ENCODE measurements around the gene TYROBP.
A peak's percentile ranks its signal among the peaks of the same experiment; 100 is the strongest.
"Not testable (repeated sequence)": the region's sequence is repeated elsewhere in the genome, so short reads cannot be mapped to it uniquely, and the experiment has no call there.

The TYROBP gene

DNA sequence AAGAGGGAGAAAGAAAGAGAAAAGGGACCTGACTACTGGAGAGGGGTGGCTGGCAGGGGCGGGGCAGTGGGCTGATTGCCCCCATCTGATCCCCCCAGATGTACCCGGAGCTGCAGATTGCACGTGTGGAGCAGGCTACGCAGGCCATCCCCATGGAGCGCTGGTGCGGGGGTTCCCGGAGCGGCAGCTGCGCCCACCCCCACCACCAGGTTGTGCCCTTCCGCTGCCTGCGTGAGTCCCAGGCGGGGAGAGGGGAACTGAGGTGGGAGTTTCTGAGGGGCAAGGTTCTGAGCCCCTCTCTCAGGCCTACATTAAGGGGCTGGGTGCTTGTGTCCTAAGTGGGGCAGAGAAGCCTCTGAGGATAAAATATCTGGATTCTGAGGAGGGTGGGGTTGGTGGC is 37.3 kb downstream of the TYROBP start:
- no peak overlapping the region for H3K4me3 ChIP-seq (ENCODE audit: low read length)
- no peak for DNase-seq (ENCODE audit: low read depth)
- TF ChIP-seq, protein P1, sequence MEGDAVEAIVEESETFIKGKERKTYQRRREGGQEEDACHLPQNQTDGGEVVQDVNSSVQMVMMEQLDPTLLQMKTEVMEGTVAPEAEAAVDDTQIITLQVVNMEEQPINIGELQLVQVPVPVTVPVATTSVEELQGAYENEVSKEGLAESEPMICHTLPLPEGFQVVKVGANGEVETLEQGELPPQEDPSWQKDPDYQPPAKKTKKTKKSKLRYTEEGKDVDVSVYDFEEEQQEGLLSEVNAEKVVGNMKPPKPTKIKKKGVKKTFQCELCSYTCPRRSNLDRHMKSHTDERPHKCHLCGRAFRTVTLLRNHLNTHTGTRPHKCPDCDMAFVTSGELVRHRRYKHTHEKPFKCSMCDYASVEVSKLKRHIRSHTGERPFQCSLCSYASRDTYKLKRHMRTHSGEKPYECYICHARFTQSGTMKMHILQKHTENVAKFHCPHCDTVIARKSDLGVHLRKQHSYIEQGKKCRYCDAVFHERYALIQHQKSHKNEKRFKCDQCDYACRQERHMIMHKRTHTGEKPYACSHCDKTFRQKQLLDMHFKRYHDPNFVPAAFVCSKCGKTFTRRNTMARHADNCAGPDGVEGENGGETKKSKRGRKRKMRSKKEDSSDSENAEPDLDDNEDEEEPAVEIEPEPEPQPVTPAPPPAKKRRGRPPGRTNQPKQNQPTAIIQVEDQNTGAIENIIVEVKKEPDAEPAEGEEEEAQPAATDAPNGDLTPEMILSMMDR (IDR thresholded peaks at IDR 0.05; ENCODE audit: insufficient read depth, low read depth, low read length, missing control alignments), result no peak

DNA sequence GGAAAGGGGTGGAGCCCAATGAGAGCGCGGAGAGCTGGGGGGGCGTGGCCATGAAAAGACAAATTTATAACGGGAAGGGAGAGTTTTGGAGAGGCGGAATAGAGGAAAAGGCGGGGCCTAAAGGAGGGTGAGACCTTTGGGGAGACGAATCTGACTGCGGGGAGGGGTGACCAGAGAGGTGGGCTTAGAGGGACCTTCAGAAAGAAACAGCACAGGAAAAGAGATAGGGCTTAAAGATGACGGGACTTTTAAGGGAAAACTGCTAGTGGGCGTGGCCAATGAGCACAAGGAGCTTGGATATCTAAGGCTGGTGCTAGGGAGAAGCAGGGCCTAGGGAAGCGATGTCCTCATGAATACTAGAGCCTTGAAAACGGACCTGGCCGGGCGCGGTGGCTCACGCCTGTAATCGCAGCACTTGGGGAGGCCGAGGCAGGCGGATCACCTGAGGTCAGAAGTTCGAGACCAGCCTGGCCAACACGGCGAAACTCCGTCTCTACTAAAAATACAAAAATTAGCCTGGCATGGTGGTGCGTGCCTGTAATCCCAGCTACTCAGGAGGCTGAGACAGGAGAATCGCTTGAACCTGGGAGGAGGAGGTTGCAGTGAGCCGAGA is 37.9 kb downstream of the TYROBP start:
- DNase-seq (ENCODE audit: low read depth); H3K4me3 ChIP-seq (ENCODE audit: low read length): not testable (repeated sequence)

DNA sequence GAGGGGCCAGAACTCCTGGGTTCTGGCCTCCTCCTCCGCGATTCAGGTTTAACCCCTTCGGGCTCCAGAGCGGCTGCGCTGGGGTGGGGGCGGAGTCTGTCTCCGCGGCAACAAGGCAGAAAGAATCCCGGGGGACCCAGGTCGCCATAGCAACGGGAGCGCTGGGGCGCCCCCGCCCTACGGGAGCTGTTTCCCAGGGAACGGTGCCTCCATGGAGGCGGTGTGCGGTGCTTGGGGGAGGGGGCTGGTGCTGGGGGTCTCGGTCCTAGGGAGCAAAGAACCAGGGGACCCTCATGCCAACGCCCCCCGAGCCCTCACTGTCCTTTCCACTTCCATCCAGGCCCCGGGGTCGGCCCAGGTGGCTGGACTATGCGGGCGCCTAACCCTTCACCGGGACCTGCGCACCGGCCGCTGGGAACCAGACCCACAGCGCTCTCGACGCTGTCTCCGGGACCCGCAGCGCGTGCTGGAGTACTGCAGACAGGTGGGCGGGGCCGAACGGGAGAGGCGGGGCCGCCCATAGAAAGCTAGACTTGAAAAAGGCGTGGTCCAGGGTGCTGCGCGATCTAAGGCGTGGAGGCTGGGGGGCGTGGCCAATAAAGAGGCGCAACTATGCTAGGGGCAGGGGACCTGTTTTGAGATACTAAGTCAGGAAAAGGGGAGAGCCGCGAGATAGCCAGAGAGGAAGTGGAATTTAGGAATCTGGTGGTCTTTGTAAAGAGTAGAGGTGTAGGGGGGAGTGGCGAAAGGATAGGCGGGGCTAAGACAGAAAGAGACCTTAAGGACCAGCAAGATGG is 38.6 kb downstream of the TYROBP start:
- TF ChIP-seq, protein P1 (IDR thresholded peaks at IDR 0.05; ENCODE audit: insufficient read depth, low read depth, low read length, missing control alignments), result no peak
- no peak overlapping the region for H3K4me3 ChIP-seq (ENCODE audit: low read length)
- DNase-seq (ENCODE audit: low read depth), result peak; percentile 78

DNA sequence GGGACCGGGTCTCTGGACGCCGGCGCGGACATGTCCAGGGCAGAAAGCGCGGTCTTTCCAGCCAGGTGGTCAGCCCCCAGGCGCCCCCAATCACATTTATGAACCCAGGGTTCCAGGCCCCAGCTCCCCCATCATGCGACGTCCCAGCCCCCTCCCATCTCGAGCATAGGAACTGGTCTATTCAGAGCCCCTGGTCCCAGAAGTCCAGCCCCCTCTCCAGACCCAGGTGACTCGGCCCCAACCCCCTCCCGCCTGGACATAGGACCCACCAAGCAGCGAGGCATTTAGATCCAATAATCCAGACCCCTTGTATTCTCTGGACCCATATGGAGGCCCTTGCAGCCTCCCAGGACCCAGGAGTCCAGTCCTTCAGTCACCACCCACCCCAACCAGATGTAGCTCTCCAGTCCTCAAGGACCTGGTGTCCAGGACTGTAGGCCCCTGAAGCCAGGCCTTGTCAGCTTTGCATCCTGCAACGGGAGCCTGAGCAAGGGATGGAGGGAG is 39.2 kb downstream of the TYROBP start:
- no peak for DNase-seq (ENCODE audit: low read depth)
- H3K4me3 ChIP-seq (ENCODE audit: low read length), result no peak overlapping the region
- TF ChIP-seq, protein P1 (IDR thresholded peaks at IDR 0.05; ENCODE audit: insufficient read depth, low read depth, low read length, missing control alignments), result no peak

DNA sequence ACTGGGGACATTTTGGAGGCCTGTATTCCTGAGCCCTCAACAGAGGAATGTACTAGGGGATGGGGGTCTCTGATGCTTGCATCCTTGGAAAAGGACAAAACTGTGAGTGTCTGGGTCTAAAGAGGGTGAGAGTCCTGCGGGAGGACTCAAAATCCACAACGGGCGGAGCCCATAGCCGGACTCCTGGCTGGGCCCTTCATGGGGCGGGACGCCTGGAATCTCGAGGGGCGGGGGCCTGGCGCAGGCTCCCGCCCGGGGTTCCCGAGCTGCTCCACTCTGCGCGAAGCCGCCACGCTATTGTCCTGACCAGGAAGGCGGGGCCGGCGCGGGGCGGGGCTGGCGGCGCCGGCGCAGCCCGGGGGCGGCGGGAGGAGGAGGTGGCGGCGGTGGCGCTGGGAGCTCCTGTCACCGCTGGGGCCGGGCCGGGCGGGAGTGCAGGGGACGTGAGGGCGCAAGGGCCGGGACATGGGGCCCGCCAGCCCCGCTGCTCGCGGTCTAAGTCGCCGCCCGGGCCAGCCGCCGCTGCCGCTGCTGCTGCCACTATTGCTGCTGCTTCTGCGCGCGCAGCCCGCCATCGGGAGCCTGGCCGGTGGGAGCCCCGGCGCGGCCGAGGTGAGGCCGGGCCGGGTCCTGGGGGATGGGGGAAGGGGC is 39.8 kb downstream of the TYROBP start, which contains the start of gene APLP1:
Gene APLP1, plus strand, starts transcription at position 403 of the 651 bp plus-strand sequence. Its CDS starts 63 bp downstream, at position 466.
- TF ChIP-seq, protein P1 (IDR thresholded peaks at IDR 0.05; ENCODE audit: insufficient read depth, low read depth, low read length, missing control alignments), result no peak
- no peak within 1 kb of the TSS for H3K4me3 ChIP-seq (ENCODE audit: low read length)

DNA sequence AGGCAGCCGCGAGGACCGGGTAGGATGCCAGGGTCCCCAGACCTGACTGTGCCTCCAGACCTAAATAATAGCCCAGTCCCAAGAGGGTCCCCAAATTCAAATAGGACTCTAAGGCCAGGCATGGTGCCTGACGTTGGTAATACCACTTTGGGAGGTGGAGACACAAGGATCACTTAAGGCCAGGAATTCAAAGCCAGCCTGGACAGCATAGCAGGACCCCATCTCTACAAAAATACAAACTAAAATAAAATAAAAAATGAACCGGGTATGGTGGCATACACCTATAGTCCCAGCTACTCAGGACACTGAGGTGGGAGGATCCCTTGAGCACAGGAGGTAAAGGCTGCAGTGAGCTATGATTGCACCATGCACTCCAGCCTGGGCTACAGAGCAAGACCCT is 45.1 kb downstream of the TYROBP start:
- TF ChIP-seq, protein P1 (IDR thresholded peaks at IDR 0.05; ENCODE audit: insufficient read depth, low read depth, low read length, missing control alignments), result no peak
- no peak for DNase-seq (ENCODE audit: low read depth)
- no peak overlapping the region for H3K4me3 ChIP-seq (ENCODE audit: low read length)

More for the DNA sequence above, 39.8 kb downstream of the TYROBP start, which contains the start of gene APLP1:
- peak; percentile 36 for DNase-seq (ENCODE audit: low read depth)

DNA sequence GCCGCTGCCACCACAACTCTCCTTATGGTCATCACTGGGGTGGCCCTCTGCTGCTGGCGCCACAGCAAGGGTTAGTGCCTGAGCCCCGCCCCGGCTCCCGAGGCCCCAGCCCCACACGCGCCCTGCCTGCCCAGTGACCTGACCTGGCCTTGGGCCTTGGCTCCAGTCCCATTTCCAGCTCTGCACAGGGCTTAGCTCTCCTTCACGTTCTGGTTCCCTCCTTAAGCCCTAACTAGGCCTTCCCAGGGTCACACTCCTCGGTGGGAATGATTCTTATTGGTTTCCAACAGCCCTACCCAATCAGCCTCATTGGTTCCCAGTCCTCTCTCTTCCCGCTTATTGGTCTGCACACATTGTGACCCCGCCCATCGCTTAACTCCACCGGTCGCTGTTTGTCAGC is 45.6 kb downstream of the TYROBP start:
- no peak for DNase-seq (ENCODE audit: low read depth)
- H3K4me3 ChIP-seq (ENCODE audit: low read length), result no peak overlapping the region
- TF ChIP-seq, protein P1 (IDR thresholded peaks at IDR 0.05; ENCODE audit: insufficient read depth, low read depth, low read length, missing control alignments), result no peak
